HG03103 (cell line): ENCODE data around the gene IGSF23.

Experiments
- ATAC-seq: cut with Tn5 transposase; IDR thresholded peaks from one replicate; pipeline ENCODE4 v1.9.1; 2021; ENCODE audit warnings: low read depth; ENCODE audit not compliant: unreplicated experiment

IGSF23 gene

DNA sequence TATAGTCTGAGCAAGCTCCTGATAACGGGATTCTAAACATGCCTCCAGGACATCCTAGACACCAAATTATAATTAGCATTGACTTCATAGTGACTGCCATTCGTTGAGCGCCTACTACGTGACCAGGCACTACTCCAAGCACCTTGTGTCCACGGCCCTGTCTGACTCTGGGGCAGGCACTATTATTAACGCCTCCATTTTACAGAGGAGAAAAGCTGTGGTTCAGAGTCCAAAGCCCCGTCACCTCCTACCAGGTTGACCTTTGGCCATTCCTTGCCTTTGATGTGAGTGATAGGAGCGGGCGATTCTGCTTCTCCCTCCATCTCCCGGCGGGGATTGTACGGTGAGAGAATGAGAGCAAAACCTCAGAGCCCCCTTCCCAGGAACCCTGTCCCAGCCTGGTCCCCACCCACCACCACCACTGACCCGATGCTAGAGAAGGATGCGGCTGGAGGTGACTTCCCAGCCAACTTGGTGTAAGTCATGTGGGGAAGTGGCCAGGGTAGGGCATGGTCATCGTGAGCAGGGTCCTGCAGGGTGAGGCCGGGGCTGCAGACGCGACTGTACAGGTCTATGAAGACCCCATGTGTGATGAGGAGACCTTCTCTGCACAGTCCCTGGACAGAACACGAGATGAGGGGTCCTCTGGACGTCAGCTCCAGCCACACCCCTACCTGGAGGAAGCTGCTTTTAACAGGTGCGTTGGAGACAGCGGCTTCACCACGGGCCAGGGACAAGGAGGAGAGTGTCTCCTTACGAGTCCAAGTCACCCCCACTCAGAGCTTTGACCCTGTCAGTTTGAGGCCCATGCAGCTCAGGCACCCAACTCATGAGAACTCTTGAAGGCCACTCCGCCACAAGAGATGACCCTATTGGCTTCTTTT lies at the start of gene IGSF23:
IGSF23 (plus strand) TSS at position 269 of the 884 bp plus-strand sequence; CDS start at position 352, 83 bp downstream.
- ATAC-seq = no peak

DNA sequence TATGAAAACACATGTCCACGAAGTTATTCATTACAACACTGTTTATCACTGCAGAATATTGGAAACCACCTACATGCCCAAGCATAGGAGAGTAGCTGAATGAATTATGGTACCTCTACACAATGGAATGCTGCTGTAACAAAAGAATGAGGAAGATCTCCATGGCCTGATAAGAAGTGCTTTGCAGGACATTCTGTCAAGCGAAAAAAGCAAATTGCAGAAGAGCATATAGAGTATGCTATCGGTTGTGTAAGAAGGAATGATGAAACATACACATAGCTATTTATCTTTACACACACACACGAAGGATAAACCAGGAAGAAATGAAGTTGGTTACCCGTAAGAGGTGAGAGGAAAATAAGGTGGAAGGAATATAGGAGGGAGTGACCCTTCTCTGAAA lies 46.4 kb upstream of the IGSF23 start:
- ATAC-seq = no peak

- ATAC-seq = no peak
Observed at GRCh38 chr19:44567745-44568144, 45.6 kb upstream of the IGSF23 start.

- ATAC-seq = no peak
Observed at GRCh38 chr19:44570603-44570983, 42.8 kb upstream of the IGSF23 start.

DNA sequence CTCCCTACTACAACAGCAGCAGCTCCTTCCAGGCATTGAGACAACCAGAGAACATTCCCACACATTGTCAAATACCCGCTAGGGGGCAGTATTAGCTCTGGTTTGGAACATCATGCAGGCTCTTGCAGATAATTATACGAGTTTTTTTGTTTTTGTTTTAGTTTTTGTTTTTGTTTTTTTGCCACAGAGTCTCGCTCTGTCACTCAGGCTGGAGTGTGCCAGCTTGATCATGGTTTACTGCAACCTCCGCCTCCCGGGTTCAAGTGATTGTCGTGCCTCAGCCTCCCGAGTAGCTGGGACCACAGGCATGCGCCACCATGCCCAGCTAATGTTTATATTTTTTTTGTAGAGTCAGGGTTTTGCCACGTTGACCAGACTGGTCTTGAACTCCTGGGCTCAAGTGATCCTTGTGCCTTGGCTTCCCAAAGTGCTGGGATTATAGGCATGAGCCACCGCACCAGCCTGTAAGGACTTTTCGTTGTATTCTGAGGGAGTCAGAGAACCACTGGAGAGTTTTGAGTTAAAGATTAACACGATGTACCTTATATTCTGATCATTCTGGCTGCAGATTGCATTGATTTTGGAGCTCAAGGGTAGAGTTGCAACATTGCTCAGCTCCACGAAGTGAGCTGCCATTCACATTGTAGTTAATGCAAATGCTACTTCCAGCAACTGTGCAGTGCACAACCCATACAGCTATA lies 42.2 kb upstream of the IGSF23 start:
- ATAC-seq = no peak

- no peak for ATAC-seq
Observed at GRCh38 chr19:44571830-44572580, 41.4 kb upstream of the IGSF23 start.

- no peak for ATAC-seq
Observed at GRCh38 chr19:44572581-44572900, 40.8 kb upstream of the IGSF23 start.

- no peak for ATAC-seq
Observed at GRCh38 chr19:44573183-44573582, 40.2 kb upstream of the IGSF23 start.

GRCh38 chr19:44573627-44574026 lies 39.7 kb upstream of the IGSF23 start:
- ATAC-seq = no peak

DNA sequence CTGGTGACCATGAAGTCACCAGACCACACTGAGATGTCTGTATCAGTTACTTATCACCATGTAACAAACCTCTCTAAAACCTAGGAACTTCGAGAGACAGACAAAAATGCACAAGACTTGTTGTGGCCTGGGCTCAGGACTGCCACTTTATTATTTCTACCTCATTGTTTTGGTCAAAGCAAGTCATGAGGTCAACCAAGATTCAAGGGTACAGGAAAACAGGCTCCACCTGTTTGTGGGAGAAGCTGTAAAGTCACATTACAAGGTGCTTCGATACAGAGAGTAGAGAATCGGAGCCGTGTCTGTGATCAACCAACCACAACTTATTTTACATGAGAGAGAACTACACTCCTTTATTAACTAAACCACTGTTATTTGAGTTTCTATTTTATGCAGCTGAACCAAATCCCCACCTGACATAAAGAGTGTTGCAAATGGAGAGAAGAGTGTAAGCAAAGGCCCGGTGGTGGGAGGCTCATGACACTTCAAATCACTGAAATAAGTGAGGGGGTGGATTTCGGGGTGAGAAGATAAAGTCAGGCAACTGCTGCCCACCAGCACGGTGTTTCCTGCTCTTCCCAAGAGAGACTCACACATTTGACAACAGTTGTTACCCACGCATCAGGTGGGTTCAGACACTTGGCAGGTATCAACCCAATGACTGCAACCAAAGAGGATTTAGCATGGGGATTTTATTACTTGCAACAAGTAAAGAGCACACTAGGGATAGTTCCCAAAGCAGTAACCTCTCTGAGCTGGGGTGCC lies 39.0 kb upstream of the IGSF23 start:
- no peak for ATAC-seq

- ATAC-seq = no peak
Observed at GRCh38 chr19:44575116-44575700, 38.2 kb upstream of the IGSF23 start.

GRCh38 chr19:44576843-44577565 lies 36.4 kb upstream of the IGSF23 start:
- ATAC-seq = no peak

DNA sequence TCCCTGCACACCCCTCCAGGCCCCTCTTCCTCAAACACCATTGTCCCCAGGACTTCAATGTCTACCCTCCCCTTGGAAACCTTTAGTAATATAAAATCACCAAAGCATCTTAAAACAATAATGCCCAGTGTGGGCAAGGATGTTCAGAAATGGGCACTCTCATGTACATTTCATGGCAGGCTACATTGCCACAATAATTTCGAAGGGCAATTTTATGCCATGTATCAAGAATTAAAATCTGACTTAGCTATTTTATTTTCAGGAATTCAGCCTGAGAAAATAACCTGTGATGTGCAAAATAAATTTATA lies 35.8 kb upstream of the IGSF23 start:
- no peak for ATAC-seq

DNA sequence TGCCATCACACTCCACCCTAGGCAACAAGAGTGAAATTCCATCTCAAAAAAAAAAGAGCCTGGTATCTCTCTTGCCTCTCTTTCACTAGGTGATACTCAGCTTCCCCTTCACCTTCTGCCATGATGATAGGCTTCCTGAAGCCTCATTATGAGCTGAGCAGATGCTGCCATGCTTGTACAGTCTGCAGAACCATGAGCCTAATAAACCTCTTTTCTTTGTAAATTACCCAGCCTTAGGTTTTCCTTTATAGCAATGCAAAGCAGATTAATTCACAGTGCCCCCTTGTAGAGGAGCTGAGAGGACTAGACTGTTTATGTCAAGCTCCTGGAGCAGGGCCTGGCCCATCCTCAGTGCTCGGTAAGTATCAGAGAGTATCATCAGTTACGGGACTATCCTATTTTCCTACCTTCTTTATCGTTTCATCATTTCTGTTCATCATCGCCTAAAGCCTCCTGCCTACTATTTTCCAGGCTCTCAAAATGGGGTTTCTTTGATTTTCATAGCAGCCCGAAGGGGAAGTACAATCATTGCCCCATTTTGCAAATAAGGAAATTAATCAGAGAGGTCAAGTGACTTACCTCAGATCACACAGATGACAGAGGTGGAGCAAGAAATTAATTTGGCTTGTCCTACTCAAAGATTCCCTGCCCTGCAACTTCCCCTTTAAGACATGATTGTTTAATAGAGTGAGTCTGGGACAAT lies 33.5 kb upstream of the IGSF23 start:
- ATAC-seq = no peak

GRCh38 chr19:44580366-44580895 lies 32.9 kb upstream of the IGSF23 start:
- no peak for ATAC-seq

- no peak for ATAC-seq
Observed at GRCh38 chr19:44581288-44581687, 32.1 kb upstream of the IGSF23 start.

GRCh38 chr19:44582581-44583265 lies 30.6 kb upstream of the IGSF23 start:
- no peak for ATAC-seq

- ATAC-seq = no peak
Observed at GRCh38 chr19:44585371-44586133, 27.8 kb upstream of the IGSF23 start.
